ENCODE data around the gene IFT81.
A peak's percentile ranks its signal among the peaks of the same experiment; 100 is the strongest.

IFT81 gene

GRCh38 chr12:110234331-110234751 lies 110.2 kb downstream of the IFT81 start:
- Histone ChIP-seq H3K27me3 (ENCODE audit: control insufficient read depth in 5 of 5, insufficient read depth in 4 of 5, low read length in 5 of 5) (no peaks in the 10 kb centered on the region), H3K4me1 (ENCODE audit: control insufficient read depth in 5 of 5, insufficient read depth in 5 of 5, low read length in 5 of 5) (peaks cover 2 to 13% (median 5%) of the 10 kb centered on the region in 5 donors), H3K27ac (ENCODE audit: low read depth, low read length) (no peak overlapping the region), H3K4me3 (ENCODE audit: low read depth in 1 of 5, low read length in 5 of 5) (peak overlapping the region in 1 of 5 donors; percentile 29), H3K36me3 (ENCODE audit: control insufficient read depth in 5 of 5, insufficient read depth in 5 of 5, low read length in 5 of 5) (no peaks in the 10 kb centered on the region), H3K9me3 (ENCODE audit: control insufficient read depth in 5 of 5, low read length in 5 of 5) (no peaks in the 10 kb centered on the region), H3K9ac (ENCODE audit: low read length in 5 of 5) (no peak overlapping the region)

- Histone ChIP-seq H3K27me3 (ENCODE audit: control insufficient read depth in 5 of 5, insufficient read depth in 4 of 5, low read length in 5 of 5) (no peaks in the 10 kb centered on the region), H3K4me3 (ENCODE audit: low read depth in 1 of 5, low read length in 5 of 5) (peak overlapping the region in 1 of 5 donors; percentile 29), H3K27ac (ENCODE audit: low read depth, low read length) (no peak overlapping the region), H3K9me3 (ENCODE audit: control insufficient read depth in 5 of 5, low read length in 5 of 5) (no peaks in the 10 kb centered on the region), H3K4me1 (ENCODE audit: control insufficient read depth in 5 of 5, insufficient read depth in 5 of 5, low read length in 5 of 5) (peaks cover 2 to 13% (median 5%) of the 10 kb centered on the region in 5 donors), H3K9ac (ENCODE audit: low read length in 5 of 5) (no peak overlapping the region), H3K36me3 (ENCODE audit: control insufficient read depth in 5 of 5, insufficient read depth in 5 of 5, low read length in 5 of 5) (no peaks in the 10 kb centered on the region)
Observed at GRCh38 chr12:110234755-110235154, 110.6 kb downstream of the IFT81 start.

GRCh38 chr12:110235383-110235782 lies 111.2 kb downstream of the IFT81 start:
- H3K36me3 ChIP-seq (ENCODE audit: control insufficient read depth in 5 of 5, insufficient read depth in 5 of 5, low read length in 5 of 5) = no peaks in the 10 kb centered on the region
- H3K4me1 ChIP-seq (ENCODE audit: control insufficient read depth in 5 of 5, insufficient read depth in 5 of 5, low read length in 5 of 5) = peaks cover 2 to 13% (median 5%) of the 10 kb centered on the region in 5 donors
- no peak overlapping the region for H3K27ac ChIP-seq (ENCODE audit: low read depth, low read length)
- H3K9ac ChIP-seq (ENCODE audit: low read length in 5 of 5) = no peak overlapping the region
- no peak overlapping the region for H3K4me3 ChIP-seq (ENCODE audit: low read depth in 1 of 5, low read length in 5 of 5)
- H3K9me3 ChIP-seq (ENCODE audit: control insufficient read depth in 5 of 5, low read length in 5 of 5) = no peaks in the 10 kb centered on the region
- H3K27me3 ChIP-seq (ENCODE audit: control insufficient read depth in 5 of 5, insufficient read depth in 4 of 5, low read length in 5 of 5) = no peaks in the 10 kb centered on the region

GRCh38 chr12:110243227-110243626 lies 119.1 kb downstream of the IFT81 start:
- Histone ChIP-seq H3K4me1 (ENCODE audit: control insufficient read depth in 5 of 5, insufficient read depth in 5 of 5, low read length in 5 of 5) (peaks cover 3 to 16% (median 11%) of the 10 kb centered on the region in 5 donors), H3K4me3 (ENCODE audit: low read depth in 1 of 5, low read length in 5 of 5) (no peak overlapping the region), H3K27ac (ENCODE audit: low read depth, low read length) (no peak overlapping the region), H3K9ac (ENCODE audit: low read length in 5 of 5) (no peak overlapping the region), H3K27me3 (ENCODE audit: control insufficient read depth in 5 of 5, insufficient read depth in 4 of 5, low read length in 5 of 5) (no peaks in the 10 kb centered on the region), H3K9me3 (ENCODE audit: control insufficient read depth in 5 of 5, low read length in 5 of 5) (peaks cover 0 to 3% (median 0%) of the 10 kb centered on the region in 5 donors), H3K36me3 (ENCODE audit: control insufficient read depth in 5 of 5, insufficient read depth in 5 of 5, low read length in 5 of 5) (no peaks in the 10 kb centered on the region)

- Histone ChIP-seq H3K9ac (ENCODE audit: low read length in 5 of 5) (no peak overlapping the region), H3K27ac (ENCODE audit: low read depth, low read length) (no peak overlapping the region), H3K4me3 (ENCODE audit: low read depth in 1 of 5, low read length in 5 of 5) (no peak overlapping the region), H3K9me3 (ENCODE audit: control insufficient read depth in 5 of 5, low read length in 5 of 5) (peaks cover 0 to 3% (median 0%) of the 10 kb centered on the region in 5 donors), H3K36me3 (ENCODE audit: control insufficient read depth in 5 of 5, insufficient read depth in 5 of 5, low read length in 5 of 5) (no peaks in the 10 kb centered on the region), H3K4me1 (ENCODE audit: control insufficient read depth in 5 of 5, insufficient read depth in 5 of 5, low read length in 5 of 5) (peaks cover 3 to 17% (median 14%) of the 10 kb centered on the region in 5 donors), H3K27me3 (ENCODE audit: control insufficient read depth in 5 of 5, insufficient read depth in 4 of 5, low read length in 5 of 5) (no peaks in the 10 kb centered on the region)
Observed at GRCh38 chr12:110244372-110244771, 120.2 kb downstream of the IFT81 start.

GRCh38 chr12:110244829-110245228 lies 120.7 kb downstream of the IFT81 start:
- Histone ChIP-seq H3K27ac (ENCODE audit: low read depth, low read length) (no peak overlapping the region), H3K4me1 (ENCODE audit: control insufficient read depth in 5 of 5, insufficient read depth in 5 of 5, low read length in 5 of 5) (peaks cover 4 to 22% (median 18%) of the 10 kb centered on the region in 5 donors), H3K27me3 (ENCODE audit: control insufficient read depth in 5 of 5, insufficient read depth in 4 of 5, low read length in 5 of 5) (no peaks in the 10 kb centered on the region), H3K36me3 (ENCODE audit: control insufficient read depth in 5 of 5, insufficient read depth in 5 of 5, low read length in 5 of 5) (no peaks in the 10 kb centered on the region), H3K4me3 (ENCODE audit: low read depth in 1 of 5, low read length in 5 of 5) (no peak overlapping the region), H3K9me3 (ENCODE audit: control insufficient read depth in 5 of 5, low read length in 5 of 5) (peaks cover 0 to 3% (median 0%) of the 10 kb centered on the region in 5 donors), H3K9ac (ENCODE audit: low read length in 5 of 5) (no peak overlapping the region)

GRCh38 chr12:110245369-110245772 lies 121.2 kb downstream of the IFT81 start:
- Histone ChIP-seq H3K36me3 (ENCODE audit: control insufficient read depth in 5 of 5, insufficient read depth in 5 of 5, low read length in 5 of 5) (no peaks in the 10 kb centered on the region), H3K4me1 (ENCODE audit: control insufficient read depth in 5 of 5, insufficient read depth in 5 of 5, low read length in 5 of 5) (peaks cover 7 to 27% (median 24%) of the 10 kb centered on the region in 5 donors), H3K27ac (ENCODE audit: low read depth, low read length) (no peak overlapping the region)

GRCh38 chr12:110246636-110247339 lies 122.6 kb downstream of the IFT81 start:
- Histone ChIP-seq H3K9me3 (ENCODE audit: control insufficient read depth in 5 of 5, low read length in 5 of 5) (peaks cover 0 to 3% (median 0%) of the 10 kb centered on the region in 5 donors), H3K4me3 (ENCODE audit: low read depth in 1 of 5, low read length in 5 of 5) (no peak overlapping the region), H3K27ac (ENCODE audit: low read depth, low read length) (no peak overlapping the region), H3K27me3 (ENCODE audit: control insufficient read depth in 5 of 5, insufficient read depth in 4 of 5, low read length in 5 of 5) (no peaks in the 10 kb centered on the region), H3K4me1 (ENCODE audit: control insufficient read depth in 5 of 5, insufficient read depth in 5 of 5, low read length in 5 of 5) (peaks cover 7 to 37% (median 31%) of the 10 kb centered on the region in 5 donors), H3K36me3 (ENCODE audit: control insufficient read depth in 5 of 5, insufficient read depth in 5 of 5, low read length in 5 of 5) (no peaks in the 10 kb centered on the region), H3K9ac (ENCODE audit: low read length in 5 of 5) (no peak overlapping the region)

More at GRCh38 chr12:110245369-110245772, 121.2 kb downstream of the IFT81 start:
- peaks cover 0 to 3% (median 0%) of the 10 kb centered on the region in 5 donors for H3K9me3 ChIP-seq (ENCODE audit: control insufficient read depth in 5 of 5, low read length in 5 of 5)
- no peaks in the 10 kb centered on the region for H3K27me3 ChIP-seq (ENCODE audit: control insufficient read depth in 5 of 5, insufficient read depth in 4 of 5, low read length in 5 of 5)
- H3K9ac ChIP-seq (ENCODE audit: low read length in 5 of 5) = no peak overlapping the region
- no peak overlapping the region for H3K4me3 ChIP-seq (ENCODE audit: low read depth in 1 of 5, low read length in 5 of 5)

GRCh38 chr12:110247340-110248095 lies 123.4 kb downstream of the IFT81 start:
- Histone ChIP-seq H3K4me1 (ENCODE audit: control insufficient read depth in 5 of 5, insufficient read depth in 5 of 5, low read length in 5 of 5) (peaks cover 7 to 38% (median 32%) of the 10 kb centered on the region in 5 donors), H3K4me3 (ENCODE audit: low read depth in 1 of 5, low read length in 5 of 5) (no peak overlapping the region), H3K9ac (ENCODE audit: low read length in 5 of 5) (no peak overlapping the region), H3K27ac (ENCODE audit: low read depth, low read length) (no peak overlapping the region), H3K36me3 (ENCODE audit: control insufficient read depth in 5 of 5, insufficient read depth in 5 of 5, low read length in 5 of 5) (no peaks in the 10 kb centered on the region), H3K27me3 (ENCODE audit: control insufficient read depth in 5 of 5, insufficient read depth in 4 of 5, low read length in 5 of 5) (no peaks in the 10 kb centered on the region), H3K9me3 (ENCODE audit: control insufficient read depth in 5 of 5, low read length in 5 of 5) (peaks cover 0 to 3% (median 0%) of the 10 kb centered on the region in 5 donors)

GRCh38 chr12:110248096-110248447 lies 123.9 kb downstream of the IFT81 start:
- Histone ChIP-seq H3K9ac (ENCODE audit: low read length in 5 of 5) (no peak overlapping the region), H3K4me3 (ENCODE audit: low read depth in 1 of 5, low read length in 5 of 5) (no peak overlapping the region), H3K27ac (ENCODE audit: low read depth, low read length) (no peak overlapping the region), H3K4me1 (ENCODE audit: control insufficient read depth in 5 of 5, insufficient read depth in 5 of 5, low read length in 5 of 5) (peaks cover 7 to 42% (median 38%) of the 10 kb centered on the region in 5 donors), H3K9me3 (ENCODE audit: control insufficient read depth in 5 of 5, low read length in 5 of 5) (peaks cover 0 to 3% (median 0%) of the 10 kb centered on the region in 5 donors), H3K36me3 (ENCODE audit: control insufficient read depth in 5 of 5, insufficient read depth in 5 of 5, low read length in 5 of 5) (no peaks in the 10 kb centered on the region), H3K27me3 (ENCODE audit: control insufficient read depth in 5 of 5, insufficient read depth in 4 of 5, low read length in 5 of 5) (no peaks in the 10 kb centered on the region)
